A549 treated with CpdA at 1 μM for 4 hours (cell line): Measurements from ENCODE around the gene STAT3. TPM values are rescaled to one million over a fixed set of nuclear protein-coding genes. Genes with fewer than 3 reads are reported as not detected.

Experiments used
- total RNA-seq: library from RNA; stranded (reverse); fragments of 200-300 nt; extraction: Qiagen RNA extraction; gene quantifications from 5 replicates; pipeline ENCODE4 v1.2.3, GENCODE V29; 2022; ENCODE audit warnings: low read depth

STAT3 gene
- total RNA-seq: 82.9 to 90.0 TPM (median 84.6 TPM) in 5 replicates

GRCh38 chr17:42388381-42389134 lies at the start of gene STAT3:
STAT3 (minus strand) TSS chr17:42388442; CDS start chr17:42348516, 39,926 bp downstream.

DNA sequence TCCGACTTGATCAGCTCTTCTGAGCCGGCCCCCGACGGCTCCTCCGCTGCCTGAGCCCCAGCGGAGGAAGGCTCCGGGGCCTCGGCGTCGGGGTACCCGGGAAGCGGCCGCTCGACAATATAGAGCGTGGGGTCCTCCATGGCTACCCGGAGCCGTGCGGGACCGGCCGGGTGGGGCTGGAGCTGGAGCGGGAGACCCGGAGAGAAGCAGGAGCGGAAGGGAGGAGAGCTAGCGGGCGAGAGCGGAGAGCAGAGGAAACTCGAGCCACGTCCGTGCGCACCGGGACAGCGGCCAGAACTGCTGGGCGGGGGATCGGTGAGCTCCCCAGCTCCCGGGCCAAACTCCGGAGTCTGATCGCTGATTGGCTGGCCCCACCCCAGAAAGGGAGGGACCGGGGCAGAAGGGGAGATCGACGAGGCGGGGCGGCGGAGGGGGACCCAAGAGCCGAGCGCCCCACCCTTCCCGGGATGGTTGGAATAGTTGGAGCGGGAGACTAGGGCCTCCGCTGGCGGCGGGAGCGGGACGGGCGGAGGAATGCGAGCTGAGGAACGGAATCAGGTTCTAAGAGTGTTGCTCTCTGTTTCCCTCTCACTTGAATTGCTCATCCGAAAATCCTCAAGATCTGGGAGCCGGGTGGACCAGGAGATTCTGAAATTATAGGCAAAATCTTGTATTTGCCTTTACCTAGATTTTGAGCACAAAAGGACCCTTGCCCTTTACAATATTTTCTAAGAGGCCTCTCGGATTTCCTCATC lies 34.9 kb upstream of the STAT3 start, which contains the start of gene CAVIN1:
Gene CAVIN1 (minus strand): TSS at position 299 of the 755 bp plus-strand sequence. CDS start 159 bp downstream, at position 140.

GRCh38 chr17:42287977-42288802 lies 100.1 kb downstream of the STAT3 start, which contains the start of gene STAT5A:
STAT5A (plus strand) TSS chr17:42288498; CDS start chr17:42289412, 914 bp downstream.

DNA sequence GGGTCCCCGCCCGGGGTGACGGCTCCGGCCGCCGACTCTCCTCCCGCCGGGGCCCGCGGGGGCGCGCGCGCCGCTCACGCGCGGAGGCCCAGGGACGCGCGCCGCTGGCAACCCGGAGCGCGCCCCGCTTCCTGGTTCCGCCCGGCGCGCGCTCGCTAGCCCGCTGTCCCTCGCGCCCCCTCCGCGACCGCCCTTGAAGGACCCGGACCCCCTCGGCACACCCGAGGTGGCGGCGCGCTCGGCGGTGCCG lies 112.0 kb downstream of the STAT3 start, which contains the start of gene STAT5B:
Gene STAT5B (minus strand): TSS at position 33 of the 250 bp plus-strand sequence. CDS start 44,264 bp downstream, outside the sequence.

Other genes with a start within 250 kb of the STAT3 start
- gene RAB5C, start 233.5 kb downstream of the STAT3 start, total RNA-seq: 230 to 266 TPM (median 264 TPM) in 5 replicates
- 0.28 to 0.61 TPM (median 0.49 TPM) in 5 replicates for gene KCNH4, start 207.3 kb downstream of the STAT3 start, total RNA-seq
- 0.10 TPM in 1 of 5 replicates, not detected in the others for gene HCRT, start 203.0 kb downstream of the STAT3 start, total RNA-seq
- gene GHDC, start 193.9 kb downstream of the STAT3 start, total RNA-seq: 14.2 to 22.4 TPM (median 20.2 TPM) in 5 replicates
- gene STAT5B, start 112.1 kb downstream of the STAT3 start, total RNA-seq: 23.5 to 33.2 TPM (median 28.6 TPM) in 5 replicates
- 5.8 to 8.2 TPM (median 6.4 TPM) in 5 replicates for gene STAT5A, start 99.9 kb downstream of the STAT3 start, total RNA-seq
- gene CAVIN1, start 34.8 kb upstream of the STAT3 start, total RNA-seq: 423 to 509 TPM (median 462 TPM) in 5 replicates
- 38.9 to 52.3 TPM (median 50.4 TPM) in 5 replicates for gene ATP6V0A1, start 70.4 kb upstream of the STAT3 start, total RNA-seq
- gene NAGLU, start 147.8 kb upstream of the STAT3 start, total RNA-seq: 31.1 to 46.8 TPM (median 42.4 TPM) in 5 replicates
- gene HSD17B1, start 164.5 kb upstream of the STAT3 start, total RNA-seq: 1.2 to 1.9 TPM (median 1.5 TPM) in 5 replicates
- 104 to 135 TPM (median 124 TPM) in 5 replicates for gene COASY, start 173.7 kb upstream of the STAT3 start, total RNA-seq
- 51.8 to 60.6 TPM (median 57.2 TPM) in 5 replicates for gene MLX, start 178.7 kb upstream of the STAT3 start, total RNA-seq
- gene PSMC3IP, start 189.3 kb upstream of the STAT3 start, total RNA-seq: 35.3 to 49.1 TPM (median 36.5 TPM) in 5 replicates
- gene RETREG3, start 220.9 kb upstream of the STAT3 start, total RNA-seq: 27.4 to 32.7 TPM (median 29.2 TPM) in 5 replicates
- 145 to 162 TPM (median 150 TPM) in 5 replicates for gene TUBG1, start 221.2 kb upstream of the STAT3 start, total RNA-seq